Measurements from ENCODE around the gene TEX53. TPM values are rescaled to one million over a fixed set of nuclear protein-coding genes. Genes with fewer than 3 reads are reported as not detected.

TEX53 gene
- total and polyA plus RNA-seq, 11 donors = not detected

DNA sequence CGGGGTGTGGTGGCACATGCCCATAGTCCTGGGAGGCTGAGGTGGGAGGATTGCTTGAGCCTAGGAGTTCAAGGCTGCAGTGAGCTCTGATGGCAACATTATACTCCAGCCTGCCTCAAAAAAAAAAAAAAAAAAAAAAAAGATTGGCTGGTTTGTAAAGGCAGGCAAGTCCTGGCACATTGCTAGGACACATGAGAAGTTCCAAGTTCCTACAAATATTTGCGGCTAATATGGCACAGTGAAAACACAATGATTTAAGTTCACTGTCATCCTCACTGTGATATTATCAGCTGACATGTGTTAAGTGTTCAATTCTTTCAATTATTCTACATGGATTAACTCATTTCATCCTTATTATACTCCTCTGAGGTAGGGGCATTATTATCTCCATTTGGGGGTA lies 26.4 kb downstream of the TEX53 start:
- no peaks in the 10 kb centered on the region for H3K27me3 ChIP-seq
- no peak overlapping the region for H3K4me3 ChIP-seq
- TF ChIP-seq POLR2A (IDR thresholded peaks at IDR 0.05) = no peak
- TF ChIP-seq, protein P1, sequence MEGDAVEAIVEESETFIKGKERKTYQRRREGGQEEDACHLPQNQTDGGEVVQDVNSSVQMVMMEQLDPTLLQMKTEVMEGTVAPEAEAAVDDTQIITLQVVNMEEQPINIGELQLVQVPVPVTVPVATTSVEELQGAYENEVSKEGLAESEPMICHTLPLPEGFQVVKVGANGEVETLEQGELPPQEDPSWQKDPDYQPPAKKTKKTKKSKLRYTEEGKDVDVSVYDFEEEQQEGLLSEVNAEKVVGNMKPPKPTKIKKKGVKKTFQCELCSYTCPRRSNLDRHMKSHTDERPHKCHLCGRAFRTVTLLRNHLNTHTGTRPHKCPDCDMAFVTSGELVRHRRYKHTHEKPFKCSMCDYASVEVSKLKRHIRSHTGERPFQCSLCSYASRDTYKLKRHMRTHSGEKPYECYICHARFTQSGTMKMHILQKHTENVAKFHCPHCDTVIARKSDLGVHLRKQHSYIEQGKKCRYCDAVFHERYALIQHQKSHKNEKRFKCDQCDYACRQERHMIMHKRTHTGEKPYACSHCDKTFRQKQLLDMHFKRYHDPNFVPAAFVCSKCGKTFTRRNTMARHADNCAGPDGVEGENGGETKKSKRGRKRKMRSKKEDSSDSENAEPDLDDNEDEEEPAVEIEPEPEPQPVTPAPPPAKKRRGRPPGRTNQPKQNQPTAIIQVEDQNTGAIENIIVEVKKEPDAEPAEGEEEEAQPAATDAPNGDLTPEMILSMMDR (IDR thresholded peaks at IDR 0.05) = no peak
- WGBS, 4 donors = 0 to 42% (median 1%) methylated on average over 2 of the region's 2 CpGs
- intact Hi-C loops (cut with DNase I) = no loop called here
- H3K9me3 ChIP-seq = no peaks in the 10 kb centered on the region
- no peak for ATAC-seq
- H3K27ac ChIP-seq = no peak overlapping the region
- peaks cover 0 to 92% (median 61%) of the 10 kb centered on the region in 9 donors for H3K36me3 ChIP-seq
- DNase-seq = no peak
- no peaks in the 10 kb centered on the region for H3K4me1 ChIP-seq

DNA sequence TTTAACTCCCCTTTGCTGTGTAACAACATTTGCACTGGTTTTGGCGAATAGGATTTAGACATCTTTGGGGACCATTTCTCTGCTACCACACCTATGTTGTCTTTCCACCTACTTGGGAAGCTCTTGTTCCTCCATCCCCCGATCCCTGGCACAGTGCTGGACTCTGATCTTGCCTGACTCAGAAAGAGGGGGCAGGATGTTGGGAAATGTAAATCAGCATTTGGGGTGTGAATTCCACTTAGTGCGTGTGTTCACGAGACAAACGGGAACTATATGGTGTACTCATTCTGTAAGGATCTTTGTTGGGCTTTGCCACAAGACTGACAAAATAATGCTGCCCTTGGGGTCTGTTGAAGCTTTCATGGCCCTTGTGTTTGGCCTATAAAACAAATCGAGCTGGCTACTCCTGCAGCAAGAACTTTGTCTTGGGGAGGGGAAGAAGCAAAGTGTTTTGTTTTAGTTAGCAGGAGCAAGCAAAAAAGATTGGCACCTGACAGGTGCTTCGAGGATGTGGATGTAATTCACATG lies 28.0 kb downstream of the TEX53 start:
- peaks cover 0 to 85% (median 56%) of the 10 kb centered on the region in 9 donors for H3K36me3 ChIP-seq
- H3K4me3 ChIP-seq = no peak overlapping the region
- intact Hi-C loops (cut with DNase I) = no loop called here
- H3K27ac ChIP-seq = no peak overlapping the region
- no peak for DNase-seq
- H3K27me3 ChIP-seq = no peaks in the 10 kb centered on the region
- H3K4me1 ChIP-seq = no peaks in the 10 kb centered on the region
- WGBS, 4 donors = 92 to 93% (median 92%) methylated on average over 7 of the region's 7 CpGs
- no peak for ATAC-seq
- H3K9me3 ChIP-seq = no peaks in the 10 kb centered on the region
- TF ChIP-seq POLR2A (IDR thresholded peaks at IDR 0.05) = no peak
- TF ChIP-seq, protein P1 (IDR thresholded peaks at IDR 0.05) = no peak

DNA sequence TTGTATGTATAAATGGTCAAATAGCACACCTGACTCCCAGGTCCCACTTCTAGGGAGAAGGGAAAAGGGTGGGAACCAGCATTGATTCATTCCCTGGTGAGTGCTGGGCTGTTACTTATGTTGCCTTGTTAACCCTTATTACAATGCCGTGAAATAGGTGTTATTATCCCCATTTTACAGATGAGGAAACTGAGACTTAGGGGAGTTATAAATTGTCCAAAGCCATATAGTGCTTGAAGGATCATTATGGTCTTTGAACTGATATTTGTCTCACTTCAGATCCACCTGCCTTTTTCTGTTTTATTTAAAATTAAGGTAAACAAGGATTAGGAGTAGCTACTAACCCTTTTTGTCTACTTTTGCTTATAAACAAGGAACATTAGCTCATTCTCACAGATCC lies 30.1 kb downstream of the TEX53 start:
- DNase-seq (no peak), ATAC-seq (no peak)
- intact Hi-C loops (cut with DNase I) = no loop called here
- TF ChIP-seq, protein P1 (IDR thresholded peaks at IDR 0.05) = no peak
- no peak for TF ChIP-seq POLR2A (IDR thresholded peaks at IDR 0.05)
- no peak overlapping the region for H3K4me3 ChIP-seq
- H3K9me3 ChIP-seq = no peaks in the 10 kb centered on the region
- H3K4me1 ChIP-seq = no peaks in the 10 kb centered on the region
- H3K36me3 ChIP-seq = peaks cover 0 to 71% (median 41%) of the 10 kb centered on the region in 9 donors
- WGBS, 4 donors = 79 to 98% (median 95%) methylated on average over 1 of the region's 1 CpG
- H3K27ac ChIP-seq = no peak overlapping the region
- H3K27me3 ChIP-seq = no peaks in the 10 kb centered on the region

DNA sequence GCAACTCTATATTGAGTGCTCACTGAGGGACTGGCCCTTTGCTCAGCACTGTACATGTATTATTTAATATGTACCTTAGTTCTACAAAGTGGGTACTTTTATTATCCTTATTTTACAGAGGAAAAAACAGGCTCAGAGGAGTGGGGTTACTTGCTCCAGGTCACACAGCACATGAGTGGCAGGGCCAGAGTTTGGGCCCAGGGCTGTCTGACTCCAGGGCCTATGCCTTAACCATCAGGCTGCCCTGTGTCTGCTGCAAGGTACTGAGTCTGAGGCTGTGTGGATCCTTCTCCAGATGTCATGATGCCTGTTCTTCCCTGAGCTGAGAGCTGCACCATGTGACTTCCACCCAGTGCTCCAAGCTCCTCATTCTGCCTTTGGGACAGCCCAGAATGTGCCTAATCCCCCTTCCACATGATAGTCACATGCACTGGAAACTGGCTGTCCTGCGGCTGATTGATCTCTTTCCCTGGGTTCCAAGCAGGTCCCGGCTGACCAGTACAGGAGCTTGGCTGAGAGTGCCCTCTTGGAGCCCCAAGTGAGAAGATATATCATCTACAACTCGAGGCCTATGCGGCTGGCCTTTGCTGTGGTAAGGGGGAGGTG lies 31.1 kb downstream of the TEX53 start:
- DNase-seq (no peak), ATAC-seq (no peak)

More for the DNA sequence above, 31.1 kb downstream of the TEX53 start:
- Histone ChIP-seq H3K27me3 (no peaks in the 10 kb centered on the region), H3K4me1 (peaks cover 0 to 9% (median 0%) of the 10 kb centered on the region in 12 donors), H3K4me3 (no peak overlapping the region), H3K36me3 (peaks cover 0 to 67% (median 35%) of the 10 kb centered on the region in 9 donors), H3K27ac (no peak overlapping the region), H3K9me3 (no peaks in the 10 kb centered on the region)
- intact Hi-C loops (cut with DNase I) = no loop called here
- WGBS, 4 donors = 88 to 100% (median 93%) methylated on average over 3 to 4 of the region's 4 CpGs
- no peak for TF ChIP-seq POLR2A (IDR thresholded peaks at IDR 0.05)
- TF ChIP-seq, protein P1 (IDR thresholded peaks at IDR 0.05) = no peak
